Tibial artery (tissue), 4 donors: ENCODE results near the gene AKAP6.

Experiments used
- DNase-seq, 2 donors: peaks; one replicate each; pipeline ENCODE4 v3.0.0-alpha.2; 2019
- H3K27ac ChIP-seq, 2 donors: fragments of 200-600 bp; sonication (generic) in 1 of 2; 1 replicate in 1 of 2; 2 replicates in 1 of 2; pipeline ENCODE4 v1.5.1; 2018 to 2019; ENCODE audit warnings: mild to moderate bottlenecking in 1 of 2
- H3K27me3 ChIP-seq, 2 donors: fragments of 200-600 bp; sonication (generic) in 1 of 2; one replicate each; pipeline versions ENCODE4 v1.5.1 to v1.6.0; 2016 to 2019
- H3K36me3 ChIP-seq, 3 donors: fragments of 200-600 bp; sonication (generic) in 2 of 3; one replicate each; pipeline ENCODE4 v1.5.1; 2016 to 2019; ENCODE audit warnings: mild to moderate bottlenecking in 2 of 3
- H3K4me1 ChIP-seq, 4 donors: fragments of 200-600 bp; sonication (generic) in 2 of 4; 1 replicate in 3 of 4; 2 replicates in 1 of 4; pipeline ENCODE4 v1.5.1; 2016 to 2019
- H3K4me3 ChIP-seq, 2 donors: fragments of 200-600 bp; sonication (generic) in 1 of 2; 1 replicate in 1 of 2; 2 replicates in 1 of 2; pipeline ENCODE4 v1.5.1; 2018 to 2019; ENCODE audit warnings: mild to moderate bottlenecking in 2 of 2
- H3K9me3 ChIP-seq, 3 donors: fragments of 200-600 bp; sonication (generic) in 1 of 3; one replicate each; pipeline ENCODE4 v1.5.1; 2016 to 2019
- intact Hi-C: fragments of 100-400 bp; cut with DNase I; formaldehyde crosslinking; loops from one replicate; pipeline ENCODE4 v1.15.0; 2023; ENCODE audit warnings: low total_unique reads
- TF ChIP-seq, protein P1 (sequence below), 2 experiments: fragments of 200-600 bp in 1 of 2; fragments of 450-650 bp in 1 of 2; IDR thresholded peaks; one replicate each; pipeline ENCODE4 v1.5.1; 2017 to 2019; ENCODE audit warnings: antibody characterized with exemption in 2 of 2, mild to moderate bottlenecking in 1 of 2, moderate library complexity in 1 of 2

Gene AKAP6

GRCh38 chr14:32354716-32355115 lies 25.6 kb downstream of the AKAP6 start:
- H3K9me3 ChIP-seq = peaks cover 0 to 5% (median 0%) of the 10 kb centered on the region in 3 donors
- H3K4me1 ChIP-seq = no peaks in the 10 kb centered on the region
- intact Hi-C loops = no loop called here
- no peaks in the 10 kb centered on the region for H3K27me3 ChIP-seq
- no peak for DNase-seq
- no peak overlapping the region for H3K27ac ChIP-seq
- no peaks in the 10 kb centered on the region for H3K36me3 ChIP-seq
- H3K4me3 ChIP-seq = no peak overlapping the region
- TF ChIP-seq, protein P1, sequence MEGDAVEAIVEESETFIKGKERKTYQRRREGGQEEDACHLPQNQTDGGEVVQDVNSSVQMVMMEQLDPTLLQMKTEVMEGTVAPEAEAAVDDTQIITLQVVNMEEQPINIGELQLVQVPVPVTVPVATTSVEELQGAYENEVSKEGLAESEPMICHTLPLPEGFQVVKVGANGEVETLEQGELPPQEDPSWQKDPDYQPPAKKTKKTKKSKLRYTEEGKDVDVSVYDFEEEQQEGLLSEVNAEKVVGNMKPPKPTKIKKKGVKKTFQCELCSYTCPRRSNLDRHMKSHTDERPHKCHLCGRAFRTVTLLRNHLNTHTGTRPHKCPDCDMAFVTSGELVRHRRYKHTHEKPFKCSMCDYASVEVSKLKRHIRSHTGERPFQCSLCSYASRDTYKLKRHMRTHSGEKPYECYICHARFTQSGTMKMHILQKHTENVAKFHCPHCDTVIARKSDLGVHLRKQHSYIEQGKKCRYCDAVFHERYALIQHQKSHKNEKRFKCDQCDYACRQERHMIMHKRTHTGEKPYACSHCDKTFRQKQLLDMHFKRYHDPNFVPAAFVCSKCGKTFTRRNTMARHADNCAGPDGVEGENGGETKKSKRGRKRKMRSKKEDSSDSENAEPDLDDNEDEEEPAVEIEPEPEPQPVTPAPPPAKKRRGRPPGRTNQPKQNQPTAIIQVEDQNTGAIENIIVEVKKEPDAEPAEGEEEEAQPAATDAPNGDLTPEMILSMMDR (IDR thresholded peaks at IDR 0.05) = no peak

- Histone ChIP-seq H3K4me3 (no peak overlapping the region), H3K27me3 (no peaks in the 10 kb centered on the region), H3K36me3 (no peaks in the 10 kb centered on the region), H3K27ac (no peak overlapping the region), H3K4me1 (no peaks in the 10 kb centered on the region), H3K9me3 (peaks cover 0 to 5% (median 0%) of the 10 kb centered on the region in 3 donors)
- intact Hi-C loops = no loop called here
- TF ChIP-seq, protein P1 (IDR thresholded peaks at IDR 0.05) = no peak
- DNase-seq = no peak
Observed at GRCh38 chr14:32358781-32359180, 29.7 kb downstream of the AKAP6 start.

- Histone ChIP-seq H3K4me1 (peaks cover 0 to 15% (median 10%) of the 10 kb centered on the region in 4 donors), H3K9me3 (no peaks in the 10 kb centered on the region), H3K27me3 (no peaks in the 10 kb centered on the region), H3K27ac (no peak overlapping the region), H3K4me3 (no peak overlapping the region), H3K36me3 (no peaks in the 10 kb centered on the region)
- intact Hi-C loops = no loop called here
- no peak for DNase-seq
- TF ChIP-seq, protein P1 (IDR thresholded peaks at IDR 0.05) = no peak
Observed at GRCh38 chr14:32361674-32362073, 32.6 kb downstream of the AKAP6 start.

GRCh38 chr14:32363761-32364160 lies 34.7 kb downstream of the AKAP6 start:
- Histone ChIP-seq H3K27me3 (no peaks in the 10 kb centered on the region), H3K4me1 (peaks cover 0 to 29% (median 19%) of the 10 kb centered on the region in 4 donors), H3K9me3 (no peaks in the 10 kb centered on the region), H3K27ac (no peak overlapping the region), H3K36me3 (no peaks in the 10 kb centered on the region), H3K4me3 (no peak overlapping the region)
- TF ChIP-seq, protein P1 (IDR thresholded peaks at IDR 0.05) = no peak
- DNase-seq = no peak
- intact Hi-C loops = no loop called here

GRCh38 chr14:32364941-32365340 lies 35.8 kb downstream of the AKAP6 start:
- no peak for DNase-seq
- TF ChIP-seq, protein P1 (IDR thresholded peaks at IDR 0.05) = no peak
- Histone ChIP-seq H3K27me3 (no peaks in the 10 kb centered on the region), H3K9me3 (no peaks in the 10 kb centered on the region), H3K4me1 (peaks cover 0 to 29% (median 19%) of the 10 kb centered on the region in 4 donors), H3K27ac (no peak overlapping the region), H3K4me3 (no peak overlapping the region), H3K36me3 (no peaks in the 10 kb centered on the region)
- intact Hi-C loops = no loop called here
